Liver (tissue), 9 donors: ENCODE data around the gene RANBP17. TPM values are rescaled to one million over a fixed set of nuclear protein-coding genes. Genes with fewer than 3 reads are reported as not detected.

Experiments used
- DNase-seq: peaks from one replicate; pipeline ENCODE4 v3.0.0-alpha.2; 2017; ENCODE audit warnings: low spot score
- H3K27ac ChIP-seq, 2 donors: one replicate each; pipeline ENCODE4 v1.7.0; 2013; ENCODE audit warnings: inconsistent platforms in 2 of 2, low read length in 2 of 2, control low read depth in 1 of 2, low read depth in 1 of 2, mild to moderate bottlenecking in 1 of 2
- H3K27me3 ChIP-seq, 4 donors: one replicate each; pipeline versions ENCODE4 v1.6.1 to v1.7.0; 2013; ENCODE audit warnings: low read length in 3 of 4, inconsistent platforms in 1 of 4, mild to moderate bottlenecking in 1 of 4, moderate library complexity in 1 of 4; ENCODE audit not compliant: control insufficient read depth in 4 of 4, insufficient read depth in 4 of 4
- H3K36me3 ChIP-seq, 4 donors: one replicate each; pipeline versions ENCODE4 v1.6.1 to v1.7.0; 2013; ENCODE audit warnings: low read length in 3 of 4, mild to moderate bottlenecking in 3 of 4, low read depth in 1 of 4, moderate library complexity in 1 of 4; ENCODE audit not compliant: control insufficient read depth in 4 of 4, insufficient read depth in 3 of 4
- H3K4me1 ChIP-seq, 4 donors: one replicate each; pipeline versions ENCODE4 v1.6.1 to v1.7.0; 2013; ENCODE audit warnings: low read length in 3 of 4, mild to moderate bottlenecking in 3 of 4, moderate library complexity in 1 of 4; ENCODE audit not compliant: control insufficient read depth in 4 of 4, insufficient read depth in 4 of 4
- H3K4me3 ChIP-seq, 3 donors: one replicate each; pipeline versions ENCODE4 v1.6.1 to v1.7.0; 2013; ENCODE audit warnings: low read length in 3 of 3, control low read depth in 1 of 3, low read depth in 1 of 3, mild to moderate bottlenecking in 1 of 3
- H3K9ac ChIP-seq, 2 donors: one replicate each; pipeline ENCODE4 v1.7.0; 2013; ENCODE audit warnings: low read length in 2 of 2, mild to moderate bottlenecking in 2 of 2, moderate library complexity in 2 of 2, control low read depth in 1 of 2, low read depth in 1 of 2
- H3K9me3 ChIP-seq, 4 donors: one replicate each; pipeline versions ENCODE4 v1.6.1 to v1.7.0; 2013; ENCODE audit warnings: low read length in 3 of 4; ENCODE audit not compliant: control insufficient read depth in 4 of 4
- ATF3 ChIP-seq: IDR thresholded peaks from 2 replicates; pipeline ENCODE4 v1.6.1; 2016; ENCODE audit warnings: antibody characterized with exemption
- CTCF ChIP-seq: fragments of 150-350 bp; IDR thresholded peaks from 2 replicates; pipeline ENCODE4 v1.5.1; 2017; ENCODE audit warnings: improper control_type of control experiment, low read depth, low read length; ENCODE audit not compliant: missing input control
- EGR1 ChIP-seq, 2 donors: IDR thresholded peaks; 2 replicates each; pipeline ENCODE4 v1.6.1; 2016 to 2018; ENCODE audit warnings: antibody characterized with exemption in 2 of 2, low read depth in 2 of 2
- FOXA1 ChIP-seq: IDR thresholded peaks from 2 replicates; pipeline ENCODE4 v1.6.1; 2016; ENCODE audit warnings: antibody characterized with exemption
- FOXA2 ChIP-seq: IDR thresholded peaks from 2 replicates; pipeline ENCODE4 v1.6.1; 2016; ENCODE audit warnings: antibody characterized with exemption
- GABPA ChIP-seq, 2 donors: IDR thresholded peaks in 1 of 2; conservative IDR thresholded peaks in 1 of 2; 2 replicates each; pipeline ENCODE4 v1.6.1; 2016; ENCODE audit warnings: antibody characterized with exemption in 2 of 2, mild to moderate bottlenecking in 1 of 2, moderate library complexity in 1 of 2
- HNF4A ChIP-seq, 2 donors: conservative IDR thresholded peaks; 2 replicates each; pipeline ENCODE4 v1.6.1; 2016; ENCODE audit warnings: antibody characterized with exemption in 2 of 2, mild to moderate bottlenecking in 2 of 2
- HNF4G ChIP-seq: IDR thresholded peaks from 2 replicates; pipeline ENCODE4 v1.6.1; 2016; ENCODE audit warnings: antibody characterized with exemption
- JUND ChIP-seq, 2 donors: IDR thresholded peaks; 2 replicates each; pipeline ENCODE4 v1.6.1; 2016; ENCODE audit warnings: antibody characterized with exemption in 2 of 2
- MAX ChIP-seq: IDR thresholded peaks from 2 replicates; pipeline ENCODE4 v1.6.1; 2016; ENCODE audit warnings: antibody characterized with exemption
- NR2F2 ChIP-seq: IDR thresholded peaks from 2 replicates; pipeline ENCODE4 v1.6.1; 2016; ENCODE audit warnings: antibody characterized with exemption
- RAD21 ChIP-seq, 2 donors: IDR thresholded peaks; 2 replicates each; pipeline ENCODE4 v1.6.1; 2016; ENCODE audit warnings: antibody characterized with exemption in 2 of 2, mild to moderate bottlenecking in 2 of 2
- REST ChIP-seq: IDR thresholded peaks from 2 replicates; pipeline ENCODE4 v1.6.1; 2016; ENCODE audit warnings: antibody characterized with exemption, mild to moderate bottlenecking
- RXRA ChIP-seq, 2 donors: IDR thresholded peaks; 2 replicates each; pipeline ENCODE4 v1.6.1; 2017 to 2018; ENCODE audit warnings: antibody characterized with exemption in 2 of 2, mild to moderate bottlenecking in 1 of 2
- SP1 ChIP-seq: IDR thresholded peaks from 2 replicates; pipeline ENCODE4 v1.6.1; 2018; ENCODE audit warnings: antibody characterized with exemption, mild to moderate bottlenecking
- TAF1 ChIP-seq: conservative IDR thresholded peaks from 2 replicates; pipeline ENCODE4 v1.6.1; 2016; ENCODE audit warnings: antibody characterized with exemption, mild to moderate bottlenecking
- YY1 ChIP-seq: IDR thresholded peaks from 2 replicates; pipeline ENCODE4 v1.6.1; 2016; ENCODE audit warnings: antibody characterized with exemption, mild to moderate bottlenecking
- ZBTB33 ChIP-seq: IDR thresholded peaks from 2 replicates; pipeline ENCODE4 v1.6.1; 2016; ENCODE audit warnings: antibody characterized with exemption
- WGBS: extraction: QIAGEN DNeasy Blood & Tissue Kit; methylation state at CpG from one replicate; pipeline ENCODE4 v1.1.7; 2013; 5-methylcytosine and 5-hydroxymethylcytosine counted together
- polyA plus RNA-seq, 2 donors: library from polyadenylated mRNA; stranded (reverse) in 1 of 2; unstranded in 1 of 2; fragments of 200-250 nt in 1 of 2; fragments of >200 nt in 1 of 2; fragmentation: Nextera tagmentation in 1 of 2; extraction: Ambion mirVana in 1 of 2; gene quantifications; one replicate each; pipeline versions ENCODE4 v1.2.1 to v1.2.3, GENCODE V29; 2013 to 2015
- total RNA-seq, 2 donors: library from RNA; depleted of rRNA; stranded (reverse); fragments of >200 nt; gene quantifications; one replicate each; pipeline ENCODE4 v1.2.3, GENCODE V29; 2014
- donor health status: healthy.
- donor health status: healthy.
- donor health status: healthy.
- donor health status: healthy.
- donor health status: healthy.

RANBP17 gene
- total and polyA plus RNA-seq, 4 donors, result 0.83 to 10.8 (median 7.9) TPM

GRCh38 chr5:171285465-171285864 is 423.6 kb downstream of the RANBP17 start:
- H3K4me3 ChIP-seq, result no peak overlapping the region
- no peak overlapping the region for H3K9ac ChIP-seq
- no peaks in the 10 kb centered on the region for H3K9me3 ChIP-seq
- no peaks in the 10 kb centered on the region for H3K36me3 ChIP-seq
- 88% methylated on average over 2 of the region's 2 CpGs for WGBS
- H3K27ac ChIP-seq, result no peak overlapping the region
- TF ChIP-seq EGR1 (IDR thresholded peaks at IDR 0.05; ENCODE audit: low read depth in 2 of 2) (no peak), NR2F2 (no peak), TAF1 (no peak), HNF4A (conservative IDR thresholded peaks at IDR 0.05) (no peak), CTCF (no peak), RAD21 (IDR thresholded peaks at IDR 0.05) (no peak), FOXA1 (no peak), SP1 (no peak), GABPA (IDR thresholded peaks at IDR 0.05 in 1 of 2, conservative IDR thresholded peaks at IDR 0.05 in 1 of 2) (no peak), FOXA2 (no peak), MAX (no peak), RXRA (IDR thresholded peaks at IDR 0.05) (no peak), ZBTB33 (no peak), ATF3 (no peak), HNF4G (no peak), YY1 (no peak), REST (no peak)
- no peak for DNase-seq
- H3K4me1 ChIP-seq, result no peaks in the 10 kb centered on the region
- H3K27me3 ChIP-seq, result no peaks in the 10 kb centered on the region

GRCh38 chr5:171288066-171288465 is 426.2 kb downstream of the RANBP17 start:
- H3K9me3 ChIP-seq, result no peaks in the 10 kb centered on the region
- 93% methylated on average over 2 of the region's 2 CpGs for WGBS
- H3K4me3 ChIP-seq, result no peak overlapping the region
- H3K27me3 ChIP-seq, result no peaks in the 10 kb centered on the region
- TF ChIP-seq JUND (IDR thresholded peaks at IDR 0.05) (no peak), HNF4A (conservative IDR thresholded peaks at IDR 0.05) (no peak), EGR1 (IDR thresholded peaks at IDR 0.05; ENCODE audit: low read depth in 2 of 2) (no peak), RXRA (IDR thresholded peaks at IDR 0.05) (no peak), FOXA1 (no peak), ZBTB33 (no peak)
- H3K27ac ChIP-seq, result no peak overlapping the region
- no peaks in the 10 kb centered on the region for H3K4me1 ChIP-seq
- H3K36me3 ChIP-seq, result no peaks in the 10 kb centered on the region
- H3K9ac ChIP-seq, result no peak overlapping the region
- no peak for DNase-seq
